ENCODE measurements around the gene B4GALNT3.
A peak's percentile ranks its signal among the peaks of the same experiment; 100 is the strongest.

Gene B4GALNT3

DNA sequence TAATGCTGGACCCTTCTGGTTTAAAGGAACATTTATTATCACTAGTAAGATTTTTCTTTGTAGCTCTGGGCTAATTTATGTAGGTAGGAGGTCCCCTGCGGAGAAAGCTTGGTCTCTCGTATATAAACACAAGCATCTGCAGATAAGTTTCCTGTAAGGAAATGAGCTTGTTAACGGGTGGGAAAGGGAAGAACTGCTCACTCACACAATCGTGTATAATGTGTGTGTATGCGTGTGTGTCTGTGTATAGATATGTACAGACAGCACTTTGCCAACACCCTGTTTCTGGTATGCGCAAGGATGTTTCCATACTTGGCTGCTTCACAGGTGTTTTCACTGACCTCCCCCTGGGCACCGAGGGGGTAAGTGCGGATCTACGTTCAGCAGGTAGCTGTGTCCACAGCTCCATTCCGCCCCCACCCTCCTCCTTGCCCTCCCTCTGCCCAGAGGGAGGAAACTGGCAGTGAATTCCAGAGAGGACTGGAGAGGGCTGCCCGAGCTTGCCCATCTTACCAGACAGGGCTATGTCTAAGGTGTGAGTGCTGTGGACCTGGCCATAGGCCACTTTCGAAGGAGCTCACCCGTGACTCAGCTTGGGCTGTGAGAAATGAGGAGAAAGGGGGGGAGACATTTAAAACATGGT is 138.3 kb downstream of the B4GALNT3 start:
- Mint-ChIP-seq H3K9me3 (no peaks in the 10 kb centered on the region), H3K4me1 (peaks cover 15% of the 10 kb centered on the region), H3K36me3 (ENCODE audit: low read depth) (no peaks in the 10 kb centered on the region), H3K27me3 (ENCODE audit: low read depth, poor library complexity) (peaks cover 19% of the 10 kb centered on the region), H3K4me3 (no peak overlapping the region), H3K27ac (no peak overlapping the region)
- TF ChIP-seq, protein P1, sequence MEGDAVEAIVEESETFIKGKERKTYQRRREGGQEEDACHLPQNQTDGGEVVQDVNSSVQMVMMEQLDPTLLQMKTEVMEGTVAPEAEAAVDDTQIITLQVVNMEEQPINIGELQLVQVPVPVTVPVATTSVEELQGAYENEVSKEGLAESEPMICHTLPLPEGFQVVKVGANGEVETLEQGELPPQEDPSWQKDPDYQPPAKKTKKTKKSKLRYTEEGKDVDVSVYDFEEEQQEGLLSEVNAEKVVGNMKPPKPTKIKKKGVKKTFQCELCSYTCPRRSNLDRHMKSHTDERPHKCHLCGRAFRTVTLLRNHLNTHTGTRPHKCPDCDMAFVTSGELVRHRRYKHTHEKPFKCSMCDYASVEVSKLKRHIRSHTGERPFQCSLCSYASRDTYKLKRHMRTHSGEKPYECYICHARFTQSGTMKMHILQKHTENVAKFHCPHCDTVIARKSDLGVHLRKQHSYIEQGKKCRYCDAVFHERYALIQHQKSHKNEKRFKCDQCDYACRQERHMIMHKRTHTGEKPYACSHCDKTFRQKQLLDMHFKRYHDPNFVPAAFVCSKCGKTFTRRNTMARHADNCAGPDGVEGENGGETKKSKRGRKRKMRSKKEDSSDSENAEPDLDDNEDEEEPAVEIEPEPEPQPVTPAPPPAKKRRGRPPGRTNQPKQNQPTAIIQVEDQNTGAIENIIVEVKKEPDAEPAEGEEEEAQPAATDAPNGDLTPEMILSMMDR (IDR thresholded peaks at IDR 0.05) = no peak
- no peak for DNase-seq

DNA sequence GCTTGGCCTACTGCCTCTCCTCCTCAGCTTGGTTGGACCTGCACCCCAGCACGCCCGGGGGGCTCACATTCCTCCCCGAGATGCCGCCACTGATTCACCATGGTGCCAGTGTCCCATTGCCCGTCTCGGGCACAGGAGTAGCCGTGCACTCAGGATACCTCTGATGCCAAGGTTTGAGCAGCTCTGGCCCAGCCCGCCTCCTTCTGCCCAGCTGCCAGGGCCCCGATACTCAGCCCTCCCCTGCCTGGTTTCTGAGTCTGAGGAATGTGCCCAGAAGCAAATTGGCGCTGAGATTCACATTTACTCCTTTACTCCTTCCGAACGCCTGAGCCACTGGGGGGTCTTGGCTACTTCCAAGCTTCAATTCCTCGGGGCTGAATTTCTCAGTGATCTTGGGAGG is 140.0 kb downstream of the B4GALNT3 start:
- Mint-ChIP-seq H3K4me3 (no peak overlapping the region), H3K27ac (peak overlapping the region; percentile 84), H3K4me1 (peaks cover 7% of the 10 kb centered on the region), H3K27me3 (ENCODE audit: low read depth, poor library complexity) (peaks cover 16% of the 10 kb centered on the region), H3K36me3 (ENCODE audit: low read depth) (no peaks in the 10 kb centered on the region), H3K9me3 (no peaks in the 10 kb centered on the region)
- DNase-seq = no peak
- TF ChIP-seq, protein P1 (IDR thresholded peaks at IDR 0.05) = no peak

DNA sequence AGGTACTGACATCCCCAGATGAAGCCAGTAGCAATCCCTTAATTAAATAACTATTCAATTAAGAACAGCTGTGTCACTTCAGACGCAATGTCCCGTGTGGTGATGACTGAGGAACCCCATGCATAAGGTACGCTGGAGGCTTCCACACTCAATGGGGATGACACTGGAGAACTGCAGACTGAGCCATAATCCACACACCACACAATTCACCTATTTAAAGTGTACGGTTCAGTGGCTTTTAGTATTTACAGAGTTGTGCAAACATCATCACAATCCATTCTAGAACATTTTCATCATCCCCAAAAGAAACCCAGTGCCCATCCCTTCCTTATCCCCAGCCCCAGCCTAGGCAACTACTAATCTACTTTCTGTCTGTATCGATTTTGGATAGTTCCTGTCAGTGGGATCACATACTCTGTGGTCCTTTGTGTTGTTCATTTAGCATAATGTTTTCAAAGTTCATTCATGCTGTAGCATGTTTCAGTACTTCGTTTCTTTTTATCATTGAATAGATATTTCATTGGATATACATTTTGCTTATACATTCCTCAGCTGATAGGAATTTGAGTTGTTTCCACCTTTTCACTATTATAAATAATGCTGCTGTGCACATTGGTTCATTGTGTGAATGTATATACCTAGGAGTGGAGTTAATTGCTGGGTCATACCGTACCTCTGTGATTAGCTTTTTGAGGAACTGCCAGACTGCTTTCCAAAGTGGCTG is 142.4 kb downstream of the B4GALNT3 start:
- Mint-ChIP-seq H3K9me3 (no peaks in the 10 kb centered on the region), H3K27me3 (ENCODE audit: low read depth, poor library complexity) (peaks cover 9% of the 10 kb centered on the region), H3K4me1 (peaks cover 7% of the 10 kb centered on the region), H3K4me3 (no peak overlapping the region), H3K27ac (no peak overlapping the region), H3K36me3 (ENCODE audit: low read depth) (no peaks in the 10 kb centered on the region)
- no peak for DNase-seq
- TF ChIP-seq, protein P1 (IDR thresholded peaks at IDR 0.05) = no peak

DNA sequence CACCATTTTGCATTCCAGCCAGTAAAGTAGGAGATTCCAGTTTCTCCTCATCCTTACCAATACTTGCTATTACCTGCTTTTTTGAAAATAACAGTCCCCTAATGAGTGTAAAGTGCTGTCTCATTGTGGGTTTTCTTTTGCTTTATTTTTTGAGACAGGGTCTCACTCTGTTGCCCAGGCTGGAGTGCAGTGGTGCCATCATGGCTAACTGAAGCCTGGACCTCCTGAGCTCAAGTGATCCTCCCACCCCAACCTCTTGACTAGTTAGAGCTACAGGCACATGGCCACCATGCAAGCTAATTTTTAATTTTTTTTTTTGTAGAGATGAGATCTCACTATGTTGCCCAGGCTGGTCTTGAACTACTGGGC is 142.9 kb downstream of the B4GALNT3 start:
- no peaks in the 10 kb centered on the region for H3K36me3 Mint-ChIP-seq (ENCODE audit: low read depth)
- no peak overlapping the region for H3K4me3 Mint-ChIP-seq
- H3K4me1 Mint-ChIP-seq = peaks cover 3% of the 10 kb centered on the region
- H3K27ac Mint-ChIP-seq = no peak overlapping the region
- DNase-seq = no peak
- no peaks in the 10 kb centered on the region for H3K9me3 Mint-ChIP-seq
- H3K27me3 Mint-ChIP-seq (ENCODE audit: low read depth, poor library complexity) = peaks cover 9% of the 10 kb centered on the region
- TF ChIP-seq, protein P1 (IDR thresholded peaks at IDR 0.05) = no peak

DNA sequence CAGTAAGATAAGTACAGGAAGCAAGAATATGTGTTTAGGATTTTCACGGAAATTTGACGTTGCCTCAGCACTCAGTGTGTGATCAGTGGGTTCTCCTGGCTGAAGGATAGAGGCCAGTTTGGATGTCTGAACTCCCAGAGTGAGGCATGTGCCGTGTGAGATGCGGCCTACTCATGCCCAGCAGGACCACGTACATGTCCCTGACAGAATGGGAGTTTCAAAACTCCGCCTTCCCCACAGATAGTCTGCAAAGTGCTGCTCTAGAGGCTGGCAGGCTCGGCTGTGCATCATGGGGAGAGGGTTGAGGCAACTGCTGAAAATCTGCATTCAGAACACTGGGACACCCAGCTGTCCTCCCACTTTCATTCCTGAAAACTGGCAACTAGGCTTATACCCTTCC is 145.2 kb downstream of the B4GALNT3 start:
- Mint-ChIP-seq H3K27me3 (ENCODE audit: low read depth, poor library complexity) (peaks cover 9% of the 10 kb centered on the region), H3K27ac (no peak overlapping the region), H3K4me3 (no peak overlapping the region), H3K4me1 (peaks cover 2% of the 10 kb centered on the region), H3K9me3 (no peaks in the 10 kb centered on the region), H3K36me3 (ENCODE audit: low read depth) (no peaks in the 10 kb centered on the region)
- no peak for DNase-seq
- TF ChIP-seq, protein P1 (IDR thresholded peaks at IDR 0.05) = no peak

DNA sequence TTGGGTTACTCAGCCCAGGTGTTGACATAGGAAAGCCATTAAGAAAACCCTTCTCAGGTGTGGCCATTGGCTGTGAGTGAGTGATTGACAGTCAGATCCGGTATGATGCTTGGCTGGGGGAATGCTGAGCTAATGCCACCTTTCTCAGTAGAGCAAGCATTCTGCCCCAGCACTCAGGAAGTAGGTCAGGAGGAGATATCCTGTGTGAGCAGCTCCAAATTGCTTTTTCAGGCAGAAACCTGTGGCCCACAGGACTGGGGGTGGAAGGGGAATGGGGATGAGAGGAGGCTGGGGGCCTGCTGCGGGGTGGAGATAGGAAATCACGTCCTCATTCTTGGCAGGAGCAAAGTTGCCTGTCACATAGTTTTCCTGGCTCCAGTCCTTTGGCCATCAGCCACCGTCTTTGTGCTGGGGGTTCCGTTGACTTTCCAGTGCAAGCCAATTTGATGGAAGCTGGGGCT is 147.8 kb downstream of the B4GALNT3 start:
- H3K27ac Mint-ChIP-seq = no peak overlapping the region
- peaks cover 7% of the 10 kb centered on the region for H3K4me1 Mint-ChIP-seq

More for the DNA sequence above, 147.8 kb downstream of the B4GALNT3 start:
- peaks cover 9% of the 10 kb centered on the region for H3K27me3 Mint-ChIP-seq (ENCODE audit: low read depth, poor library complexity)
- no peaks in the 10 kb centered on the region for H3K36me3 Mint-ChIP-seq (ENCODE audit: low read depth)
- no peak for DNase-seq
- TF ChIP-seq, protein P1 (IDR thresholded peaks at IDR 0.05) = no peak
- no peaks in the 10 kb centered on the region for H3K9me3 Mint-ChIP-seq
- no peak overlapping the region for H3K4me3 Mint-ChIP-seq

All from nephron progenitor cell (in vitro differentiated cells).